ENCODE results near the gene C4B.
"Not testable (repeated sequence)": the region's sequence is repeated elsewhere in the genome, so short reads cannot be mapped to it uniquely, and the experiment has no call there.

The C4B gene

DNA sequence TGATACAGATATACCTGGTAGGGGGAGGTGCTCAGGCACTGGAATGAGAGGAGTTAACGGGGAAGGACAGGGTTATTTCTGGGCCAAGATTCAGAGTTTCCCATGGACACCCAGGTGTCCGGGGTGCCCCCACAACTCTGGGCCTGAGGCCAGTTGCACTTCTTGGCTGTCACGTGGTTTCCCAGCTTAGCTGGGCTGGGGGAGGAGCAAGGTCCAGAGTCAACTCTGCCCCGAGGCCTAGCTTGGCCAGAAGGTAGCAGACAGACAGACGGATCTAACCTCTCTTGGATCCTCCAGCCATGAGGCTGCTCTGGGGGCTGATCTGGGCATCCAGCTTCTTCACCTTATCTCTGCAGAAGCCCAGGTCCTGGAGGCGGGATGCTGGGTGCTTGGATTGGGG, at the start of gene C4B:
Gene C4B, plus strand, starts transcription at position 249 of the 400 bp plus-strand sequence. Its CDS starts 51 bp downstream, at position 300.
- not testable (repeated sequence) for H3K4me1 ChIP-seq (ENCODE audit: control insufficient read depth in 1 of 2, insufficient read depth in 2 of 2, low read length in 2 of 2); H3K27ac ChIP-seq (ENCODE audit: low read depth, low read length); H3K9ac ChIP-seq (ENCODE audit: low read depth in 1 of 2, low read length in 2 of 2); H3K27me3 ChIP-seq (ENCODE audit: control insufficient read depth in 1 of 2, insufficient read depth in 2 of 2, low read length in 2 of 2); H3K36me3 ChIP-seq (ENCODE audit: control insufficient read depth in 1 of 2, insufficient read depth in 2 of 2, low read length in 2 of 2); H3K4me3 ChIP-seq (ENCODE audit: low read depth in 1 of 2, low read length in 2 of 2); H3K9me3 ChIP-seq (ENCODE audit: control insufficient read depth in 1 of 2, low read length in 2 of 2)

DNA sequence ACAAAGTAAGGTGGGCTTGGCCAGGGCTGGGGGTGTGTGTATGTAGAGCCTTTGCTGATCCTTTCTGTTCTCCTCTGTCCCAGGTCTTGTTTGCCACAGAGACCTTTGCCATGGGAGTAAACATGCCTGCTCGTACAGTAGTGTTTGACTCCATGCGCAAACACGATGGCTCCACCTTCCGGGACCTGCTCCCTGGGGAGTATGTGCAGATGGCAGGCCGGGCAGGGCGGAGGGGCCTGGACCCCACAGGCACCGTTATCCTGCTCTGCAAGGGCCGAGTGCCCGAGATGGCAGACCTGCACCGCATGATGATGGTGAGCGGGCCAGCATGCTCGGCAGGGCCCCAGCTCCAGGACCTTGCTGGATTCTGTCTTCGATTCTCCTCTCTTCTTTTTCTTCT, 48.9 kb upstream of the C4B start:
- Histone ChIP-seq H3K36me3 (ENCODE audit: control insufficient read depth in 1 of 2, insufficient read depth in 2 of 2, low read length in 2 of 2) (peaks cover 58 to 97% of the 10 kb centered on the region in 2 donors), H3K9me3 (ENCODE audit: control insufficient read depth in 1 of 2, low read length in 2 of 2) (no peaks in the 10 kb centered on the region), H3K4me1 (ENCODE audit: control insufficient read depth in 1 of 2, insufficient read depth in 2 of 2, low read length in 2 of 2) (peaks cover 5 to 8% of the 10 kb centered on the region in 2 donors), H3K4me3 (ENCODE audit: low read depth in 1 of 2, low read length in 2 of 2) (no peak overlapping the region), H3K9ac (ENCODE audit: low read depth in 1 of 2, low read length in 2 of 2) (no peak overlapping the region), H3K27ac (ENCODE audit: low read depth, low read length) (no peak overlapping the region), H3K27me3 (ENCODE audit: control insufficient read depth in 1 of 2, insufficient read depth in 2 of 2, low read length in 2 of 2) (no peaks in the 10 kb centered on the region)

DNA sequence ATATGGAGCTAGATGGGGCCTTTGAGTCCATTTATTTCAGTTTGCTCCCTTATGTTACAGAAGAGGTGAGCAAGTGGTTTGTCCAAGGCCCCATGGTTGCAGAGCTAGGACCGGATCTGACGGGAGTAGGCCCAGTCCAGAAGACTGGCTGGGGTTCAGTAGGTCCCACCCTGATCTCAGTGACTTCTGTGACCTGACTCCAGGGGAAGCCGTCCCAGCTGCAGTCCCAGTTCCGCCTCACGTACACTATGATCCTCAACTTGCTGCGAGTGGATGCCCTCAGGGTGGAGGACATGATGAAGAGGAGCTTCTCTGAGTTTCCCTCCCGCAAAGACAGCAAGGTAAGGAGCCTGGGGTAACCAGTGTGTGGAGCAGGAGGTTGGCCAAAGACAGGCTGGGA, 48.1 kb upstream of the C4B start:
- no peak overlapping the region for H3K4me3 ChIP-seq (ENCODE audit: low read depth in 1 of 2, low read length in 2 of 2)
- H3K36me3 ChIP-seq (ENCODE audit: control insufficient read depth in 1 of 2, insufficient read depth in 2 of 2, low read length in 2 of 2), result peaks cover 50 to 89% of the 10 kb centered on the region in 2 donors
- no peak overlapping the region for H3K9ac ChIP-seq (ENCODE audit: low read depth in 1 of 2, low read length in 2 of 2)
- H3K27me3 ChIP-seq (ENCODE audit: control insufficient read depth in 1 of 2, insufficient read depth in 2 of 2, low read length in 2 of 2), result no peaks in the 10 kb centered on the region
- no peaks in the 10 kb centered on the region for H3K9me3 ChIP-seq (ENCODE audit: control insufficient read depth in 1 of 2, low read length in 2 of 2)
- peaks cover 13 to 16% of the 10 kb centered on the region in 2 donors for H3K4me1 ChIP-seq (ENCODE audit: control insufficient read depth in 1 of 2, insufficient read depth in 2 of 2, low read length in 2 of 2)
- no peak overlapping the region for H3K27ac ChIP-seq (ENCODE audit: low read depth, low read length)

DNA sequence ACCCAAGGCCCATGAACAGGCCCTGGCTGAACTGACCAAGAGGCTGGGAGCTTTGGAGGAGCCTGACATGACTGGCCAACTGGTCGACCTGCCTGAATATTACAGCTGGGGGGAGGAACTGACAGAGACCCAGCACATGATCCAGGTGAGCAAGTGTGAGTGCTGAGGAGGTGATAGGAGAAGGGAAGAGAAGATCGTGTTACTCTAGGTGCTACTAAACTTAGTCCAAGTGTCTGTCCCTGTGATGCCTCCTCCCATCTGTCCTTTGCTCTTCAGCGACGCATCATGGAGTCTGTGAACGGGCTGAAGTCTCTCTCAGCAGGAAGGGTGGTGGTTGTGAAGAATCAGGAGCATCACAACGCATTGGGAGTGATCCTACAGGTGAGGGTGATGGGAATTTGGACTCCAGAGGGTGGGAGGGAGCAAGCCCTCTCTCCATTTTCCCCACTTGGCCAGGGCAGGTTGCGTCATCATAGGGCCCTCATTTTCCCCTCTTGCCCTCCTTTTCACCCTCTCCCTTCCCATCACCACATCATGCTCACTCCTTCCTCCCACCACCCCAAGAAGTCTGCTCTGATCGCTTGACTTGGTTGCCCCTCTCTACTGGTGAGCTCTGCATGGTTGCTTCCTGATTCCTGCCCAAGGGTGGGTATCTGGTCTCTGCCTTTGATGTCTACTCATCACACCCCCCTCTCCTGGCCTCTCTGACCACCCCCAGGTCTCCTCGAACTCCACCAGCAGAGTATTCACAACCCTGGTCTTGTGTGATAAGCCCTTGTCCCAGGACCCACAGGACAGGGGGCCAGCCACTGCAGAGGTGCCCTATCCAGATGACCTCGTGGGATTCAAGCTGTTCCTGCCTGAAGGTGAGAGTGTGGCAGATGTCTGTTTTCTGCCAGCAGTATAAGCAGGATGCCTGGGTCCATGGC, 47.3 kb upstream of the C4B start:
- Histone ChIP-seq H3K36me3 (ENCODE audit: control insufficient read depth in 1 of 2, insufficient read depth in 2 of 2, low read length in 2 of 2) (peaks cover 47 to 81% of the 10 kb centered on the region in 2 donors), H3K4me3 (ENCODE audit: low read depth in 1 of 2, low read length in 2 of 2) (no peak overlapping the region), H3K9me3 (ENCODE audit: control insufficient read depth in 1 of 2, low read length in 2 of 2) (no peaks in the 10 kb centered on the region), H3K27me3 (ENCODE audit: control insufficient read depth in 1 of 2, insufficient read depth in 2 of 2, low read length in 2 of 2) (no peaks in the 10 kb centered on the region), H3K9ac (ENCODE audit: low read depth in 1 of 2, low read length in 2 of 2) (no peak overlapping the region), H3K4me1 (ENCODE audit: control insufficient read depth in 1 of 2, insufficient read depth in 2 of 2, low read length in 2 of 2) (peaks cover 14 to 19% of the 10 kb centered on the region in 2 donors), H3K27ac (ENCODE audit: low read depth, low read length) (no peak overlapping the region)

DNA sequence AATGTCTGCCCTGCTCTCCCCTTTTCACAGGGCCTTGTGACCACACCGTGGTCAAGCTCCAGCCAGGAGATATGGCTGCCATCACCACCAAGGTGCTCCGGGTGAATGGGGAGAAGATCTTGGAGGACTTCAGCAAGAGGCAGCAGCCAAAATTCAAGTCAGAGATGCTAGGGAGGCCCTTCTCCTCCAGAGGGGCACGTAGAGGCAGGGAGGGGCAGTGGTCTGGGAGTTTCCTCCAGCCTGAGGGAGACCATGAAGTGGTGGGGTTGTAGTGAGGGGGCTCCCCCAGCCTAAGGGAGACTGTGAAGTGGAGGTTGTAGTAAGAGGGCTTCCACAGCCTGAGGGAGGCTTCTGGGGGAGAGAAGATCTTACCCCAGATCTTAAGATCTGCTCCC, 46.7 kb upstream of the C4B start:
- Histone ChIP-seq H3K27ac (ENCODE audit: low read depth, low read length) (no peak overlapping the region), H3K36me3 (ENCODE audit: control insufficient read depth in 1 of 2, insufficient read depth in 2 of 2, low read length in 2 of 2) (peaks cover 42 to 74% of the 10 kb centered on the region in 2 donors)

DNA sequence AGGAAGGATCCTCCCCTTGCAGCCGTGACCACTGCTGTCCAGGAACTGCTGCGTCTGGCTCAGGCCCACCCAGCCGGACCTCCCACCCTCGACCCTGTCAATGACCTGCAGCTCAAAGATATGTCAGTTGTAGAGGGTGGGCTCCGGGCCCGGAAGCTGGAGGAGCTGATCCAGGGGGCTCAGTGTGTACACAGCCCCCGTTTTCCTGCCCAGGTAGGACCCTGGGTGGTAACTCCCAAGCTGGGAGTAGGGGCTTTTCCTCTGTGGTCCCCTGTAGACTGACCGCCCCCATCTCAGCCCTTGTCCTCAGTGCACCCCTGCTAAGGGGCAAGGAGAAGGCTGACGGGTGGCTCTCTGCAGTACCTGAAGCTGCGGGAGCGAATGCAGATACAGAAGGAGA, 46.3 kb upstream of the C4B start:
- H3K4me3 ChIP-seq (ENCODE audit: low read depth in 1 of 2, low read length in 2 of 2), result no peak overlapping the region
- H3K4me1 ChIP-seq (ENCODE audit: control insufficient read depth in 1 of 2, insufficient read depth in 2 of 2, low read length in 2 of 2), result peaks cover 22 to 27% of the 10 kb centered on the region in 2 donors
- peaks cover 42 to 70% of the 10 kb centered on the region in 2 donors for H3K36me3 ChIP-seq (ENCODE audit: control insufficient read depth in 1 of 2, insufficient read depth in 2 of 2, low read length in 2 of 2)
- no peaks in the 10 kb centered on the region for H3K9me3 ChIP-seq (ENCODE audit: control insufficient read depth in 1 of 2, low read length in 2 of 2)
- H3K27me3 ChIP-seq (ENCODE audit: control insufficient read depth in 1 of 2, insufficient read depth in 2 of 2, low read length in 2 of 2), result no peaks in the 10 kb centered on the region
- H3K9ac ChIP-seq (ENCODE audit: low read depth in 1 of 2, low read length in 2 of 2), result no peak overlapping the region
- no peak overlapping the region for H3K27ac ChIP-seq (ENCODE audit: low read depth, low read length)

More for the DNA sequence above, 46.7 kb upstream of the C4B start:
- Histone ChIP-seq H3K4me3 (ENCODE audit: low read depth in 1 of 2, low read length in 2 of 2) (no peak overlapping the region), H3K9ac (ENCODE audit: low read depth in 1 of 2, low read length in 2 of 2) (no peak overlapping the region), H3K27me3 (ENCODE audit: control insufficient read depth in 1 of 2, insufficient read depth in 2 of 2, low read length in 2 of 2) (no peaks in the 10 kb centered on the region), H3K4me1 (ENCODE audit: control insufficient read depth in 1 of 2, insufficient read depth in 2 of 2, low read length in 2 of 2) (peaks cover 18 to 23% of the 10 kb centered on the region in 2 donors), H3K9me3 (ENCODE audit: control insufficient read depth in 1 of 2, low read length in 2 of 2) (no peaks in the 10 kb centered on the region)

DNA sequence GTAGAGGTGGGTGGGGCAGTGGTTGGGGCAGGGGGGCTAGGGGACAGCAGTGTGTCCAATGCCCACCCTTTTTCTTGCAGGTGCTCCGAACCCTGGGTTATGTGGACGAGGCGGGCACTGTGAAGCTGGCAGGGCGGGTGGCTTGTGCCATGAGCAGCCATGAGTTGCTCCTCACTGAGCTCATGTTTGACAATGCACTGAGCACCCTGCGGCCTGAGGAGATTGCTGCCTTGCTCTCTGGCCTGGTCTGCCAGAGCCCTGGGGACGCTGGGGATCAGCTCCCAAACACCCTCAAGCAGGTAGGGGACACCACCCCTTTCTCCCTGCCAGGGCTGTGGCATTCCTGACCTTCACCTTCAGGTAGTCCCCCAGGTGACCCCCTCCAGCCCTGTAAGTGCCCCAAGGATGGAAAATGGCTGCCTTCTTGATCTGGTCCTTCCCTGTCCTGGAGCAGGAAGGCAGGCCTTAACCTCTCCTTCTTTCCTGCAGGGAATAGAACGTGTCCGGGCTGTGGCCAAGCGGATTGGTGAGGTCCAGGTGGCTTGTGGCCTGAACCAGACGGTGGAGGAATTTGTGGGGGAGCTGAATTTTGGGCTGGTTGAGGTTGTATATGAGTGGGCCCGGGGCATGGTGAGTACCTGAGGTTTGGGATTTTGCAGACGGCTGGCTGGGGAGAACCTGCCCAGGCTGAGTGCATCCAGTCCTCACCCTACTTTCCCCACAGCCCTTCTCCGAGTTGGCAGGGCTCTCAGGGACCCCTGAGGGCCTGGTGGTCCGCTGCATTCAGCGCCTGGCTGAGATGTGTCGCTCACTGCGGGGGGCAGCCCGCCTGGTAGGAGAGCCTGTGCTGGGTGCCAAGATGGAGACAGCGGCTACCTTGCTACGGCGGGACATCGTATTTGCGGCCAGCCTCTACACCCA, 45.5 kb upstream of the C4B start:
- H3K9ac ChIP-seq (ENCODE audit: low read depth in 1 of 2, low read length in 2 of 2), result no peak overlapping the region
- H3K27ac ChIP-seq (ENCODE audit: low read depth, low read length), result no peak overlapping the region
- peaks cover 38 to 63% of the 10 kb centered on the region in 2 donors for H3K36me3 ChIP-seq (ENCODE audit: control insufficient read depth in 1 of 2, insufficient read depth in 2 of 2, low read length in 2 of 2)

DNA sequence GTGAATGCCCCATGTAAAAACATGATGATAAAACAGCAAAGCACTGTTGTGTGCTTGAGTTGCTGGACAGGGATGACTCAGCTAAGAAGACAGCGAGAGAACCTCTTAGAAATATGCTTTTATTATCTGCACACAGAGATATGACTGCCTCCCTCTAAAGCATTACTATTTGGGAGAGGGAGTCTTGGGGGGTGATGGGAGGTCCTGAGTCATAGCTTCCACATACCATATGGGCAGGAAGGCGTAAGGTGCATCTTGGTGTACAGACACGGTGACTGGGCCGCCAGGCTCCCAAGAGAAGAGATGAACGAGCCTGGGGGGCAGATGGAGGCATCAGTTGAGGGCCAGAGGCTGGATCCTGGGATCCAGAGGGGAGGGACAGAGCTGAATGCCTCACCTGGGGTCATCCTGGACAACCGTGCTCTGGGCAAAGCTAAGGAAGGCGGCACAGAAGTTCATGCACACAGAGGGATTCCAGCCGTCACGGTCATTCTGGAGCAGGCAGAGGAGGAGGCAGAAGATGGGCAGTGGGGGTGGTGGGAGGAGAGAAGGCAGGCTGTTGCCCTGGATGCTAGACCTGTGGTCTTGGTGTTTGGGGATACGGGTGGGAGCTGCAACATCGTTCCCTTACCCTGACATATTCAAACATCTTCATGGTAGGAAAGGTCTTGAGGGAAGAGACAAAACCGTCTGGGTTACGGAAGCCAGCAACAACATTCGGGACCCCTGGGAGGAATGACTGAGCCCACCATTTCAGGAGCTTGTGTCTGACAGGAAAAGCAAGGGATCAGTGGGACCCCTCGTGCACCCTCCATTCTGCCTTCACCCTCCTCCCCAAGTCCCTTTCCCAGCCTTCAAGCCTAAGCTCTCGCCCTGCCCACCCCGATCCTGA, 44.6 kb upstream of the C4B start:
- Histone ChIP-seq H3K9me3 (ENCODE audit: control insufficient read depth in 1 of 2, low read length in 2 of 2) (no peaks in the 10 kb centered on the region), H3K27me3 (ENCODE audit: control insufficient read depth in 1 of 2, insufficient read depth in 2 of 2, low read length in 2 of 2) (no peaks in the 10 kb centered on the region), H3K4me1 (ENCODE audit: control insufficient read depth in 1 of 2, insufficient read depth in 2 of 2, low read length in 2 of 2) (peaks cover 24 to 29% of the 10 kb centered on the region in 2 donors), H3K9ac (ENCODE audit: low read depth in 1 of 2, low read length in 2 of 2) (peak overlapping the region in 1 of 2 donors; percentile 96), H3K4me3 (ENCODE audit: low read depth in 1 of 2, low read length in 2 of 2) (peak overlapping the region in 1 of 2 donors; percentile 93), H3K27ac (ENCODE audit: low read depth, low read length) (no peak overlapping the region), H3K36me3 (ENCODE audit: control insufficient read depth in 1 of 2, insufficient read depth in 2 of 2, low read length in 2 of 2) (peaks cover 31 to 55% of the 10 kb centered on the region in 2 donors)

More for the DNA sequence above, 45.5 kb upstream of the C4B start:
- no peaks in the 10 kb centered on the region for H3K9me3 ChIP-seq (ENCODE audit: control insufficient read depth in 1 of 2, low read length in 2 of 2)
- H3K4me1 ChIP-seq (ENCODE audit: control insufficient read depth in 1 of 2, insufficient read depth in 2 of 2, low read length in 2 of 2), result peaks cover 24 to 29% of the 10 kb centered on the region in 2 donors
- no peak overlapping the region for H3K4me3 ChIP-seq (ENCODE audit: low read depth in 1 of 2, low read length in 2 of 2)
- H3K27me3 ChIP-seq (ENCODE audit: control insufficient read depth in 1 of 2, insufficient read depth in 2 of 2, low read length in 2 of 2), result no peaks in the 10 kb centered on the region

DNA sequence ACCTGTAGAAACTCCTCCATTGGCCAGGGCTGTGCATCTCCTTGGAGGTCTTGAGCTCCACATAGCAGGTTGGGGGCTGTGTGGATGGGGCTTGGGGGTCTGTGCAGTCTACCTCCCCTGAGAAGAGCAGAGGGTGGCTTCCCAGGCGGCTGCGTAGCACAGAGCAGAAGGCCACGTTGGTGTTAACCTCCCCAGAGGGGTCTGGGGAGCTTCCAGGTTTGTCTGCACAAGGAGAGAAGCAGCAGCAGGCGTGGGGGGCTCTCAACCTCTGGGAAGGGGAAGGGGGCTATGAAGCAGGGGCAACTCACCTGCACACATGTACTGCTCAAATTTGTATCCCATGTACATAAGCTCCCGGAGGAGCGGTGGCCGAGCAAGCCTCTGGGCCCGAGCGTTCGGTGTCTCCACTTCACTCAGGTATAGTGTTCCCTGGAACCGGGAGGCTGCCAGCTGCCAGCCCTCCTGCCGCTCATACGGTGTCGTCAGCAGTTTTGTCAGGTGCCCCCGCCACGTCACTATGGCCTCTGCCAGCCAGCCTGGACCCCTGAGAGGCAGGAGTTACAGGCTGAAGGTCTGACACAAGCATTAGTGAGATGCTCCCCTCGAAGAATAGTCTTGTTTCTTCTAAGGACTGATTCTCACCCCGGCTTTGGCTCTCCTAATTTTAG, 43.9 kb upstream of the C4B start:
- no peaks in the 10 kb centered on the region for H3K27me3 ChIP-seq (ENCODE audit: control insufficient read depth in 1 of 2, insufficient read depth in 2 of 2, low read length in 2 of 2)
- peak overlapping the region; percentile 90 to 93 for H3K4me3 ChIP-seq (ENCODE audit: low read depth in 1 of 2, low read length in 2 of 2)
- peaks cover 24 to 29% of the 10 kb centered on the region in 2 donors for H3K4me1 ChIP-seq (ENCODE audit: control insufficient read depth in 1 of 2, insufficient read depth in 2 of 2, low read length in 2 of 2)
- H3K9me3 ChIP-seq (ENCODE audit: control insufficient read depth in 1 of 2, low read length in 2 of 2), result no peaks in the 10 kb centered on the region
- peak overlapping the region; percentile 99 for H3K27ac ChIP-seq (ENCODE audit: low read depth, low read length)
- H3K9ac ChIP-seq (ENCODE audit: low read depth in 1 of 2, low read length in 2 of 2), result peak overlapping the region; percentile 94 to 96
- H3K36me3 ChIP-seq (ENCODE audit: control insufficient read depth in 1 of 2, insufficient read depth in 2 of 2, low read length in 2 of 2), result peaks cover 28 to 48% of the 10 kb centered on the region in 2 donors
